Measurements from ENCODE around the gene MESP2.
"Not testable (repeated sequence)": the region's sequence is repeated elsewhere in the genome, so short reads cannot be mapped to it uniquely, and the experiment has no call there.

MESP2 gene

GRCh38 chr15:89777782-89778380 is 1.7 kb downstream of the MESP2 start:
- DNase-seq (ENCODE audit: insufficient read length, low spot score): no peak
- no peak for FAIRE-seq

DNA sequence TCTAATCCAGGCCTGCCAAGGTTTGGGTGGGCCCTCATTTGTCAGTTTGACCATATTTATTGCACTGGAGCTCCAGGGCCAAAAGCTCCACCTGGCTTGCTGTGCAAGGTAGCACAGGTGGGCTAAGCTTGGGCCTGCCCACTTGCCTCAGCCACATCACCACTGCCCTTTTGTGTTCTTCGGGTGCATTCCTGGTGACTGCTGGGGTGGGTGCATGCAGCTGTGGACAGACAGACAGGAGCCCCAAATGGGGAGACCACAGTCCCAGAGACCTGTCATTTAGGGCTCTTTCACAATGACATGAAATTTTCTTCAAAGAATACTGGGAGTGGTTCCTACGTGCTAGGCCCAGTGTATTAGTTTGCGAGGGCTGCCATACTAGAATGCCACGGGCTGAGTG is 2.7 kb downstream of the MESP2 start:
- DNase-seq (ENCODE audit: insufficient read length, low spot score) (no peak), FAIRE-seq (no peak)

DNA sequence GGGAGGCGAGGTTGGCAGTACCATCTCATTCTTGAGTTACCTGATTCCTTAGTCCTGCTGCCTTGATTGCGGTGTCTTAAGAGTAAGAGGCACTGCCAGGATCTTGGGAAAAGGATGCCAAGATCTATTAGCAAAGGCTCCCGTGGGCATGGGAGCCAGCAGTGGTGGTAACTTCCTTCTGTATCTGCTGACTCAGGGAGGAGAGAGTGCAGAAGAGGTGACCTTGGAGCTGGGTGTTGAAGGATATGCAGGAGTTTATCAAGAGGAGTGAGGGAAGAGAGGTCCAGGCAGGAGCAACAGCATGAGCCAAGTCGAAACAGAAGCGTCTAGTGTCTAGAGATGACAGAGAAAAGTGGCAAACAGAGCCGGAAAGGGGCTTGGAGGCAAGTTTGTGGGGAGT is 4.5 kb downstream of the MESP2 start:
- no peak for DNase-seq (ENCODE audit: insufficient read length, low spot score)
- FAIRE-seq: no peak

DNA sequence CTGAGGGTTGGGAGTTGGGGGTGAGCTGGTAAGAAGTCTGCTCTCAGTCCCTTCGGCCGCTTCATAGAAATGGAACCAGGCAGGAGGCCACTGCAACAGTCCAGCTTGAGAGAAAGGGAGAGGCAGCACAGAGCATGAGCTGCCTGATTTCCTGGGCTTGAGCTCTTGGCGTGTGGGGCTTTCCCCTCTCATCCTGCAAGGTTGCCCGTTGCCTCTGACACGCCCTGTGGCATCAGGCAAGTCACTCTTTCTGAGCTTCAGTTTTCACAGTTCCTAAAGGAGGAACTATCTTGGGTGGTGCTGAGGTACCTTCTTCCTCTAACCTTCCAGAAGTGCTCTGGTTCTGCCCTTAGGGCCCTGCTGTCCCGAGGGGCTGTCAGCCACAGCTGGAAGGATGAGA is 4.9 kb downstream of the MESP2 start:
- DNase-seq (ENCODE audit: insufficient read length, low spot score) (no peak), FAIRE-seq (no peak)

DNA sequence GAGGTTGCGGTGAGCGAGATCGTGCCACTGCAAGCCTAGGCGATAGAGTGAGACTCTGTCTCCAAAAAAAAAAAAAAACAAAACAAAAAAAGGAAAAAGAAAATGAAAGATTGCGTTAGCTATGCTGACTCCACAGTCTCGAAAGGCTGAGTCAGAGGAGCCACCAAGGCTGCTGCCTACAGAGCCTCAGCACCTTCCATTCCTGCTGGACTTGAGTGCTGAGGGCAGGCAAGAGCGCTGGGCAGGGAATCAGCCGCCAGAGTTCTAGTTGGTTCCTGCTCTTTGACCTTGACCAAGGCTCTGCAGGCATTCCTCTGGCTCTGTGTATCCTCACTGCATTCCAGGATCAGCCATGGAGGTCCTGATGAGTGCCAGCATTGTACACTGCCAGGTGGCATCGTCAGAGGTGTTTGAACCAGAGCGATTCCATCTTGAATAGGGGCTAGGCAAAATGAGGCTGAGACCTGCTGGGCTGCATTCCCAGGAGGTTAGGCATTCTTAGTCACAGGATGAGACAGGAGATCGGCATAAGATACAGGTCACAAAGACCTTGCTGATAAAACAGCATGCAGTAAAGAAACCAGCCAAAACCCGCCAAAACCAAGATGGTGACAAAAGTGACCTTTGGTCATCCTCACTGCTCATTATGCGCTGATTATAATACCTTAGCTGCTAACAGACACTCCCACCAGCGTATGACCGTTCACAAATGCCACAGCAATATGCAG is 5.9 kb downstream of the MESP2 start:
- FAIRE-seq: no peak

DNA sequence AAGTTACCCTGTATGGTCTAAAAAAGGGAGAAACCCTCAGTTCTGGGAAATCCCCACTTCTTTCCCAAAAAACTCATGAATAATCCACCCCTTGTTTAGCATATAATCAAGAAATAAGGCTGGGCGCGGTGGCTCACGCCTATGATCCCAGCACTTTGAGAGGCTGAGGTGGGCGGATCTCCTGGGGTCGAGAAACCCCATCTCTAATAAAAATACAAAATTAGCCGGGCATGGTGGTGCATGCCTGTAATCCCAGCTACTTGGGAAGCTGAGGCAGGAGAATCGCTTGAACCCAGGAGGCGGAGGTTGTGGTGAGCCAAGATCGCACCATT is 6.5 kb downstream of the MESP2 start:
- DNase-seq (ENCODE audit: insufficient read length, low spot score); FAIRE-seq: not testable (repeated sequence)

More for the DNA sequence above, 5.9 kb downstream of the MESP2 start:
- DNase-seq (ENCODE audit: insufficient read length, low spot score): no peak

DNA sequence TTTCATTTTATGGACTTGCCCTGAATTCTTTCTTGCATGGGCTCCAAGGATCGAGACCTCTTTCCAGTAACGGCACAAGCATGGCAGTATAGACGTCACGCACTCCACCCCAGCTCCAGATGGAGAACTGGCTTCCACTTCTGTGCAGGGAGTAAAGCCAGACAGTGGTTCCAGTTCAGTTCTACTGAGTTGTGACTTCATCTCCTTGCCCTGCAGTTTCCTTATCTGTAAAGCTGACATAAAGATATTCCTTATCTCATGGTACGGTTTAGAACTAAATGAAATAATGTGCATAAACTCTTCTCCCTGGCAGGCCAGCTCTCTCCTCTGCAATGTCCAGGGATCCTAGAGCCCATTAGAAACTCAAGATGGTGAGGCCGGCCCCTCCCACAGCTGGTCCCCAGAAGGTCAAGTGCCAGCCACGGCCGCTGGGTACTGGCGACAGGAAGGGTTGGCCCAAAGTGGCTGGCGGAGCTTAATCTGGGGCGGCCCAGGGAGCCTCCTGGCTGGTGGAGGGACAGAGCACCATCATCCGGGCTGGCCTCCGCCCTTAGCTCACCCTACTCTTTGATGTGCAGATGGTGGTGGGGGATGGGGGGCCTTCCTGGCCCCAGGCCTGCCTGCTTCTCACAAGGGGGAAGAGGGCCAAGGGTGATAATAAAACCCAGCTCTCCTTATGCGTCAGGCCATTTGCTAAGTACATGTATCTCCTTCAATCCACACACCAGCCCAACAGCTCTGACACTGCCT is 7.2 kb downstream of the MESP2 start:
- FAIRE-seq (no peak), DNase-seq (ENCODE audit: insufficient read length, low spot score) (no peak)

DNA sequence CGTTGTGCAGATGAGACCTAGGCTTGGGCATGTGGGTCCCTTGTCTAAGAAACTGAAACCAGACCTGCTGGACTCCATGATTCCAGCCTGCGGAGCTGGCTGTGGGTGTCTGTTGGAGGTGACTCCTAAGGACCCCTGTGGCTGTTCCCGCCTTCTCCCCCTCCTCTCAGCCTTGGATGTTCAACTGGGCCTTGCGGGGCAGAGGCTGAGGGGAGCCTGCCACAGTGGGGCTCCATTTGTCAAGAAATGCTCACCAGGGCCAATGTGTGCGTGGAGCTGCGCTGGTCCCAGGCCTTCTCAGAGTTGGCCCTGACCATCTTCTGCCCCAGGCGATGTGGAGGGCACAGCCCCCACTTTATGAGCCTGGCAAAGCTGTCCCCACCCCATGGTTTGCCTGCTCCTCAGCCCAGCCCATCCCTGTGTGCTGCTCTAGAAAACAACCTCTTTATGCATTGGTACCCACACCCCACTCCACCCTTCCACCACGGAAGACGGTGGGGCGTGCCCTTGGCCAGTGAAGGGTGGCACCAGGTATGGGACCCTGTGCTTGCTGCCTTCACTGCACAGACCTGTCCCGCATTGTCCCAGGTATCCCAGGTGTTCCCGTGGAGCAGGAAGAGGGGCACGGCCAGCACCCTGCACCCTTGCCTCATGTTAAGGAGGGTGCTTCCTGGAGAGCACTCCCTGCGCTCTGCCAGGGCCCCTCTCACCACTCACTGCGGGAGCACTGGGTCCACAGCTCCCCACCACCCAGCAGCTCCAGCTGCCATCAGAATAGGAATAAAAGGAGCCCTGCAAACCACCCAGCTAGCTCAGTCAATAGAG is 7.9 kb downstream of the MESP2 start:
- no peak for DNase-seq (ENCODE audit: insufficient read length, low spot score)

GRCh38 chr15:89784686-89784960 is 8.5 kb downstream of the MESP2 start:
- no peak for FAIRE-seq
- DNase-seq (ENCODE audit: insufficient read length, low spot score): no peak

More for the DNA sequence above, 7.9 kb downstream of the MESP2 start:
- FAIRE-seq: no peak

DNA sequence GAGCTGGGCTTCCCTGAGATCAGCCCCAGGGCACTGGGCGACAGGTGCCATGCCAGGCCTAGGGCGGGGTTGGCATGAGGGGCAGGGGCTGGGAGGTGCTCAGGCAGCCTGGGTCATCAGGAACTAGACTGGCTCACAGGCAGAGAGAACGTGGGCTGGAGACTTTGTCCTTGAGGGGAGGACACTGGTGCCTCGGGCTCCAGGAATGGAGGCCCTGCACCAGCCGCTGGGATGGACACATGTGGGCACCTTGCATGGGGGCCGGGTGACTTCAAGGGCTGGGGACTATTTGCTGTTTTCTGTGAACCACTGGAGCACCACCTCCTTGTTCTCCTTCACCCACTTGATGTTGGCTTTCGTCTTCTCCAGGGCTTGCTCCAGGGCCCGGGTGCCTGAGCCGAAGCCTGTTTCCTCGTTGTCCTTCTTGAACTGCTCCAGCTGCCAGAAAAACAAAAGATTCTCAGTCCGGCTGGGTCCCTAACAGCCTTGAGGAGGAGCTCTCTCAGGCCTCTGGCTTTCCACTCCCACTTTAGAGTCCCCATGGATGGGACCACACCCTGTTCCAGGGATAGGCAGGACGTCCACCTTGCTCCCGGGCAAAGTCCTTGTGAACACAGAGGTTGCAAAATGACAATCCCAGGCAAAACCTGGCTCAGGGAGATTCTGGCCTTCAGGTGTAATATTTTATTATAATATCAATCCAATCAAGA is 9.1 kb downstream of the MESP2 start:
- no peak for FAIRE-seq
- DNase-seq (ENCODE audit: insufficient read length, low spot score): no peak

- DNase-seq (ENCODE audit: insufficient read length, low spot score) (no peak), FAIRE-seq (no peak)
Observed at GRCh38 chr15:89785774-89786140, 9.6 kb downstream of the MESP2 start.

- FAIRE-seq (no peak), DNase-seq (ENCODE audit: insufficient read length, low spot score) (no peak)
Observed at GRCh38 chr15:89787944-89788343, 11.8 kb downstream of the MESP2 start.

GRCh38 chr15:89788585-89788984 is 12.5 kb downstream of the MESP2 start:
- not testable (repeated sequence) for DNase-seq (ENCODE audit: insufficient read length, low spot score); FAIRE-seq

- FAIRE-seq (no peak), DNase-seq (ENCODE audit: insufficient read length, low spot score) (no peak)
Observed at GRCh38 chr15:89790206-89790605, 14.1 kb downstream of the MESP2 start.

GRCh38 chr15:89790661-89791060 is 14.5 kb downstream of the MESP2 start:
- no peak for FAIRE-seq
- DNase-seq (ENCODE audit: insufficient read length, low spot score): no peak

DNA sequence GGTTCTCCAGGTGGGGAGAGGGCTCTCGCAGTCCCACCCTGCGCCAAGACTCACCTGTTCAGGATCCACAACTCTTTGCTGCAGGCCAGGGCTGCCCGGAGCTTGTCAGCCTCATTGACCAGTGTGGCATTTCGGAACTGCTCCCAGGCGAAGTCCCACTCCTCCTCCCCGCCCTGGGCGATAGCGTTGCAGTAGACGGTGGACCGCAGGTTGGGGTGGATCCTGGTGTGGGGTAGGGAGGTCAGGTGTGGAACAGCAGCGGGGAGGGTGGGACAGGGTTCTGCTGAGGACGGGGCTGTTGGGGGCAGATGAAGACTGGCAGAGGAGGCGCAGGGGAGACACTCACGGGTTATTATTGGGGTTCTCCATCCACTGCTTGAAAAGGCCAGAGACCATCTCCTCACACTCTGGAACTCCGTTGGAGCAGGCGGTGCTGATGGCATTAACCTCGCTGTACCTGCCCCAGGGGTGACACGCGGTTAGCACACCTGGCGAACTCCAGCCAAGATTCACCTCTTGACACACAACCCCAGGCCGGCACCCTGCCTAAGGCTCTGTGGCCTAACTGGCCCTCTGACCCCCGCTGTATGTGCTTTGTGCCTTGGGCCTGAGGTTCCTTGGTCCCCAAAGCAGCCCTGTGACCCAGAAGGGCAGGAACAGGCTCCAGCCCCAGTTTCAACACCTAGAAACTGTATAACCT is 16.1 kb downstream of the MESP2 start:
- no peak for DNase-seq (ENCODE audit: insufficient read length, low spot score)
- no peak for FAIRE-seq

DNA sequence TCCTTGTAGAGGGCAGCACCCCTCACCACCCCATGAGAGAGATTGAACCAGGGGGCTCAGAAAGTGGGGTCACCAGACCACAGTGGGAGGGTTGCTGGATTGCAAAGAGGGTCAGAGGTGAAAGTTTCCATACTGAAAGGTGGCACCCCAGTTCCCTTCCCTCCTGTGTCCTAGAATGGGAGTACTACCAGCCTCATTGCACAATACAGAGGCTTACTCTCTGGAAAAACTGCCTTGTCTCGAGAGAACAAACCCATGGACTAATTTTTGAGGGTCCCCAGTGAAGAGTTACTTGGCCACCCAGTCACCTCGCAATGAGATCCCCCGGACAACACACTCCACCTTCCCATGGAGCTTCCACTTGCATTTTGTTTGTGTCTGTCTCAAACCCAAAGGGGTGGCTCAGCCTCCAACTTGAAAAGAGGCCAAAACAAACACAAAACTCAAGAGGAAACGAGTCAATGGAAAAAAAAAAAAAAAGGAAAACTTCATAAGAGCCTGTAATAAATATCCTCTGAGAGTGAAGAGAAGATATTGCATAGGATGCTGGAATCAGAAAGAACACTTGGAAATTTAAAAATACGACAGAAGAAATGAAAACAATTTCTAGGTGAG is 18.6 kb downstream of the MESP2 start:
- FAIRE-seq: no peak
- DNase-seq (ENCODE audit: insufficient read length, low spot score): no peak

- FAIRE-seq (no peak), DNase-seq (ENCODE audit: insufficient read length, low spot score) (no peak)
Observed at GRCh38 chr15:89795996-89796395, 19.9 kb downstream of the MESP2 start.

DNA sequence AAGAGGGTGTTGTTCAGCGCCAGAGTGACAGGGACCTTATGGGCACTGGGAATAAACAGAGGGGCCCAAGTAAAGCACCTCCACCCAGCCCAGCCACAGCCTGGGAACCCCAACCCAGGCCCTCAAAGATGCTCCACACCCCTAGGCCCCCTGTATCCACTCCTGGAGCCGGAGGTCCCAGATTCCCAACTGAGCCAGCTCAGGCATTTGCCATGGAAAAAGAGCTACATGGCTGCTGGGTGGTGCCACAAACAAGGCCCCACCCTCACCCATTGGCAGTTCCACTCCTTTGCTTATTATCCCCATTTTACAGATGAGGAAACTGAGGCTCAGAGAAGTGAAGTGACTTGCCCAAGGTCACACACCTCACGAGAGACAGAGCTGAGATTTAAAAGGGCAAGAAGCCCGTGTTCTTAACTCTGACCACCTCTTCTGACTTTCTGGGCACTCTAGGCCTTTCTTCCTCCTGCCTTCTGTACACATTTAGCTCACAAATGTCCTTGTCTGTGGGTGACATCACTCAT is 21.6 kb downstream of the MESP2 start:
- no peak for DNase-seq (ENCODE audit: insufficient read length, low spot score)
- FAIRE-seq: no peak

Data from GM19239 (cell line).